SU-DHL-6 (cell line): Measurements from ENCODE around the gene CARD19.

ENCODE experiments used
- H2AFZ ChIP-seq: fragments of 200-600 bp; sonication (generic); 2 replicates; pipeline ENCODE4 v1.6.1; 2014; ENCODE audit warnings: low read depth, mild to moderate bottlenecking, moderate library complexity, mixed read lengths, antibody characterized with exemption, low read length; ENCODE audit not compliant: severe bottlenecking
- H3F3A ChIP-seq: fragments of 200-600 bp; shearing (Covaris generic); 2 replicates; pipeline ENCODE4 v1.6.0; 2016; ENCODE audit warnings: antibody characterized with exemption, mild to moderate bottlenecking; ENCODE audit not compliant: insufficient read depth
- H3K27ac ChIP-seq: fragments of 200-600 bp; sonication (generic); 2 replicates; pipeline ENCODE4 v1.5.1; 2016; ENCODE audit warnings: low read depth, mild to moderate bottlenecking, low read length, moderate library complexity, mixed read lengths
- H3K27me3 ChIP-seq: fragments of 200-600 bp; sonication (generic), shearing (Covaris generic); 2 replicates; pipeline ENCODE4 v1.6.0; 2014; ENCODE audit warnings: mild to moderate bottlenecking, low read length
- H3K36me3 ChIP-seq: fragments of 200-600 bp; sonication (generic); 2 replicates; pipeline ENCODE4 v1.6.1; 2014; ENCODE audit warnings: mild to moderate bottlenecking, low read length, mixed read lengths
- H3K4me2 ChIP-seq: fragments of 300-600, 200-600 bp; shearing (Covaris generic), sonication (generic); 2 replicates; pipeline ENCODE4 v1.6.0; 2014; ENCODE audit warnings: low read length, low read depth, mild to moderate bottlenecking; ENCODE audit not compliant: poor library complexity, severe bottlenecking
- H3K4me3 ChIP-seq: fragments of 200-600 bp; sonication (generic); 2 replicates; pipeline ENCODE4 v1.5.1; 2014; ENCODE audit warnings: antibody characterized with exemption, low read length, mild to moderate bottlenecking, mixed read lengths; ENCODE audit not compliant: insufficient read depth, poor library complexity, severe bottlenecking
- H3K79me2 ChIP-seq: fragments of 200-600 bp; sonication (generic); 2 replicates; pipeline ENCODE4 v1.6.1; 2014; ENCODE audit warnings: mild to moderate bottlenecking, low read length, moderate library complexity; ENCODE audit not compliant: insufficient read depth
- H3K9ac ChIP-seq: fragments of 200-600 bp; sonication (generic); 2 replicates; pipeline ENCODE4 v1.7.0; 2014; ENCODE audit warnings: mild to moderate bottlenecking, low read length
- H3K9me2 ChIP-seq: fragments of 200-600 bp; sonication (generic); replicated peaks from 2 replicates; pipeline ENCODE4 v1.6.1; 2014; ENCODE audit warnings: low read length; ENCODE audit not compliant: insufficient read depth
- H3K9me3 ChIP-seq: fragments of 200-600 bp; sonication (generic); 2 replicates; pipeline ENCODE4 v1.6.1; 2014; ENCODE audit warnings: low read length, mixed read lengths; ENCODE audit not compliant: insufficient read depth
- H4K20me1 ChIP-seq: fragments of 200-600 bp; sonication (generic); 2 replicates; pipeline ENCODE4 v1.6.1; 2014; ENCODE audit warnings: low read depth, mild to moderate bottlenecking, antibody characterized with exemption, low read length, moderate library complexity, mixed read lengths
- EZH2phosphoT487 ChIP-seq: fragments of 200-600 bp; sonication (generic), shearing (Covaris generic); conservative IDR thresholded peaks from 2 replicates; pipeline ENCODE4 v1.6.1; 2018; ENCODE audit warnings: mild to moderate bottlenecking, antibody characterized with exemption, low read length, moderate library complexity, mixed read lengths
- TF ChIP-seq, protein P1 (sequence below): fragments of 200-600 bp; sonication (generic); IDR thresholded peaks from one replicate; pipeline ENCODE4 v1.5.1; 2017; ENCODE audit warnings: antibody characterized with exemption, mild to moderate bottlenecking, low read length, moderate library complexity; ENCODE audit not compliant: insufficient read depth, poor library complexity, severe bottlenecking

CARD19 gene

DNA sequence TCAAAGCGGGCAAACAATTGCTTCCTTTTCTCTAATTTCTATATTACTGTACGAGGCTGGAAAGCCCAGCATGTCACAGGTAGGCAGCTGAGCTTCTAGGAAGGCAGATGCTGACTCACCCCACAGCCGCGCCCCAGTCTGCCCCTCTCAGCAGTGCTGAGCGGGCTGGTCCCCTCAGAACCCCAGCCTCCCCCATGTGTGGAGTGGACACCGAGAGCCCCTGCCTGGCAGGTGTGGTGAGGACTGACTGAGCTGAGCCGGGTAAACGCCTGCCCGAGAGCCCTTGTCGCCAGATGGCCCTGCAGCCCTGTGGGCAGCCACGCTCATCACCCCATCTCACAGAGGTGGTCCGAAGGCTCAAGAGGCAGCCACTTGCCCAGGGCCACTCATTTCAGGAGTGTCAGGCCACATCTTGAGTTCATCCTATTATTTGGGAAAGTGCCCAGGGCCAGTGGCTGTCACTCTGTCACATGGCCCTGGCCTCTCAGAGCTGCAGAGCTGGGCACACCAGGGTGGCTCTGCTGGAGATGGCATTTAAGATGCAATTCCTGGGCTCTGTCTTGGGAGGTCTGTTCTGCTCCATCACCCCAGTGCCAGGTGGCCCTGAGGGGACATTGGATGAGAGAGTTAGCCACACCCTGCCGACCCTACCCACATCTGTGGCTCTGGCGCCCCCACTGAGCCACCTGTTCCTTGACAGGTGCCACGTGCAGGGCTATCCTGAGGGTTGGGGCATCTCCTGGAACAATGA, 12.4 kb downstream of the CARD19 start:
- Histone ChIP-seq H3K27ac (no peak overlapping the region), H3K9me3 (no peaks in the 10 kb centered on the region), H3K36me3 (no peaks in the 10 kb centered on the region), H3K4me3 (no peak overlapping the region), H3K9ac (no peak overlapping the region), H3K79me2 (no peaks in the 10 kb centered on the region), H3K27me3 (no peaks in the 10 kb centered on the region), H3K9me2 (no peaks in the 10 kb centered on the region), H2AFZ (no peak overlapping the region), H4K20me1 (no peaks in the 10 kb centered on the region), H3F3A (no peaks in the 10 kb centered on the region), H3K4me2 (no peak overlapping the region)
- TF ChIP-seq EZH2phosphoT487, result no peak
- TF ChIP-seq, protein P1, sequence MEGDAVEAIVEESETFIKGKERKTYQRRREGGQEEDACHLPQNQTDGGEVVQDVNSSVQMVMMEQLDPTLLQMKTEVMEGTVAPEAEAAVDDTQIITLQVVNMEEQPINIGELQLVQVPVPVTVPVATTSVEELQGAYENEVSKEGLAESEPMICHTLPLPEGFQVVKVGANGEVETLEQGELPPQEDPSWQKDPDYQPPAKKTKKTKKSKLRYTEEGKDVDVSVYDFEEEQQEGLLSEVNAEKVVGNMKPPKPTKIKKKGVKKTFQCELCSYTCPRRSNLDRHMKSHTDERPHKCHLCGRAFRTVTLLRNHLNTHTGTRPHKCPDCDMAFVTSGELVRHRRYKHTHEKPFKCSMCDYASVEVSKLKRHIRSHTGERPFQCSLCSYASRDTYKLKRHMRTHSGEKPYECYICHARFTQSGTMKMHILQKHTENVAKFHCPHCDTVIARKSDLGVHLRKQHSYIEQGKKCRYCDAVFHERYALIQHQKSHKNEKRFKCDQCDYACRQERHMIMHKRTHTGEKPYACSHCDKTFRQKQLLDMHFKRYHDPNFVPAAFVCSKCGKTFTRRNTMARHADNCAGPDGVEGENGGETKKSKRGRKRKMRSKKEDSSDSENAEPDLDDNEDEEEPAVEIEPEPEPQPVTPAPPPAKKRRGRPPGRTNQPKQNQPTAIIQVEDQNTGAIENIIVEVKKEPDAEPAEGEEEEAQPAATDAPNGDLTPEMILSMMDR, result no peak

DNA sequence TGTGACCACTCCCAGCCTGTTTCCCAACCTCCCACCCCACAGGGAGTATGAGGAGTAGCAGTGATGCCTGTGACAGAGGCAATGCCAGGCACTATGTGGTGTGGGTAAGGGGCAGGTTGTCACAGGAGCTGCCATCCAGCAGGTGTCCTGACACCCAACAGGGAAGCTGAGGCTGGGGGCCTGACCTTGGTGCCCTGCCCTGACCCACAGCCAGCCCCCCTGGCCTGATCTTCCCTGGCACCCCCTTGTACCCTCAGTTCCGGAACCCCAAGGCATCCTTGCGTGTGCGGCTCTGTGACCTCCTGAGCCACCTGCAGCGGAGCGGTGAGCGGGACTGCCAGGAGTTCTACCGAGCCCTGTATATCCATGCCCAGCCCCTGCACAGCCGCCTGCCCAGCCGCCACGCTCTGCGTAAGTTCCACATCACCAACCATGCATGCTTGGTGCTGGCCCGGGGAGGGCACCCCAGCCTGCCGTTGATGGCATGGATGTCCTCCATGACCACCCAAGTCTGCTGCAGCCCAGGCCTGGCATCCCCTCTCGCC, 14.4 kb downstream of the CARD19 start:
- TF ChIP-seq, protein P1, result no peak

GRCh38 chr9:93111001-93111370, 15.0 kb downstream of the CARD19 start:
- no peaks in the 10 kb centered on the region for H4K20me1 ChIP-seq
- no peak for TF ChIP-seq EZH2phosphoT487
- TF ChIP-seq, protein P1, result no peak

More for the DNA sequence above, 14.4 kb downstream of the CARD19 start:
- Histone ChIP-seq H2AFZ (no peak overlapping the region), H3K36me3 (no peaks in the 10 kb centered on the region), H3K4me3 (no peak overlapping the region), H3K9me2 (no peaks in the 10 kb centered on the region), H4K20me1 (no peaks in the 10 kb centered on the region), H3K27ac (no peak overlapping the region), H3K27me3 (no peaks in the 10 kb centered on the region), H3K79me2 (no peaks in the 10 kb centered on the region), H3K4me2 (no peak overlapping the region), H3K9me3 (no peaks in the 10 kb centered on the region), H3F3A (no peaks in the 10 kb centered on the region), H3K9ac (no peak overlapping the region)

More at GRCh38 chr9:93111001-93111370, 15.0 kb downstream of the CARD19 start:
- Histone ChIP-seq H3K9ac (no peak overlapping the region), H3K4me3 (no peak overlapping the region), H3K9me3 (no peaks in the 10 kb centered on the region), H3K4me2 (no peak overlapping the region), H2AFZ (no peak overlapping the region), H3K79me2 (no peaks in the 10 kb centered on the region), H3K36me3 (no peaks in the 10 kb centered on the region), H3K27ac (no peak overlapping the region), H3K27me3 (no peaks in the 10 kb centered on the region), H3F3A (no peaks in the 10 kb centered on the region), H3K9me2 (no peaks in the 10 kb centered on the region)
